Brain microvascular endothelial cell (primary cell): Measurements from ENCODE around the gene LGALSL.

Experiments
- DNase-seq: peaks from one replicate; pipeline ENCODE4 v3.0.0-alpha.2; 2020
- H3K27ac ChIP-seq: fragments of 250-450 bp; sonication (Bioruptor Pico); 2 replicates; pipeline ENCODE4 v1.5.1; 2020; ENCODE audit warnings: mild to moderate bottlenecking, moderate library complexity
- H3K27me3 ChIP-seq: fragments of 250-450 bp; sonication (Bioruptor Pico); replicated peaks from 2 replicates; pipeline ENCODE4 v1.5.1; 2020; ENCODE audit warnings: mild to moderate bottlenecking
- H3K36me3 ChIP-seq: fragments of 250-450 bp; sonication (Bioruptor Pico); replicated peaks from 2 replicates; pipeline ENCODE4 v1.5.1; 2020; ENCODE audit warnings: mild to moderate bottlenecking
- H3K4me3 ChIP-seq: 2 replicates; pipeline ENCODE4 v1.5.1; 2011; ENCODE audit warnings: low read depth, mild to moderate bottlenecking, control low read depth, low read length, moderate library complexity
- in situ Hi-C: cut with HindIII; loops from 2 replicates; pipeline ENCODE4 v1.10.0; 2017; ENCODE audit warnings: low sequenced_read_pairs, low pct_ligation_motif_present
- TF ChIP-seq, protein P1 (sequence below): IDR thresholded peaks from 2 replicates; pipeline ENCODE4 v1.5.1; 2011; ENCODE audit warnings: low read depth, mild to moderate bottlenecking, moderate library complexity, low read length, control low read depth, inconsistent platforms; ENCODE audit errors: missing control alignments

LGALSL gene

DNA sequence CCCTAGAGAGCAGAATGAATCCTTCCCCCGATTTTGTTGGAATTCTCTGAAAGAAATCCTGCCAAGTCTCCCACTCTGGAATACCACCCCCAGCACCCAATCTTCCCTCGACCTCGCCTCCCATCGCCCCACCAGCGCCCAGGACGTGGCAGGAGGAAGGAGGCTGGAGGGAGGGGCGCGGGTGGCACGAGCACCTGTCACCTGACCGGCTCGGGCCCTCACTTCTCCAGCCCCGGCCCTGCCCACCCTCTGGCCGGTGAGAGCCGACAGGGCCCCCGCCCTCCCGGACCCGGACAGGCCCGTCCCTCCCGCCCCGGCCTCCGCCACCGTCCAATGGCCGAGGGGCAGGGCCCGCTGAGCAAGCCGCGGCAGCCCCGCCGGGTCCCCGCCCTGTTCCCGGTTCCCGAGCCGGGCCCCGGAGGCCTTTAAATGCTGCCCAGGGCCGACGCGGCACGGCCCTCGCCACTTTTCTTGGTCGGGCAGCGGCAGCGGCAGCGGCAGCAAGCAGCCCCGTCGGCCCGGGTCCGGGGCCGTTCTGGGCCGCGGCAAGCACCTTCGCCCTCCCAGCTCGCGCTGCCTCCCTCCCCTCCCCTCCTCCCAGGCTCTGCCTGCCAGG, at the start of gene LGALSL:
Gene LGALSL (plus strand): TSS at position 393 of the 616 bp plus-strand sequence. CDS start 384 bp downstream, outside the sequence.
- in situ Hi-C loops: no loop called here
- peak; percentile 11 for DNase-seq

DNA sequence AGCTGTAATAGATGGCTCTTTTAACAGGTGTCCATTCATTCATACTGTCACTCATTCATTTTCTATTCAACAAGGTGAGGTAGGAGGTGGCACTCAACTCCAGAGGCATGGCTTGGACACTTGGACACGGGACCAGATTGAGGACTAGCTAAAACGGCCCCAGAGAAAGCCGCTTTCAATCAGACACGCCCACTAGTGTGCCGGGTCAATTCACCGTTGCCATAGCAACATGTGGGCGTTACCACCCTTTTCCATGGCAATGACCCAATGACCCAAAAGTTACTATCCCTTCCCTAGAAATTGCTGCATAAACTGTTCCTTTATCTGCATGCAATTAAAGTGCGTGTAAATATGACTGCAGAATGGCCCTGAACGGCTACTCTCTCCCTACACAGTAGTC, 49.2 kb upstream of the LGALSL start:
- Histone ChIP-seq H3K4me3 (no peak overlapping the region), H3K27ac (no peak overlapping the region), H3K36me3 (no peaks in the 10 kb centered on the region), H3K27me3 (peaks cover 2% of the 10 kb centered on the region)
- no peak for DNase-seq
- in situ Hi-C loops: no loop called here
- TF ChIP-seq, protein P1, sequence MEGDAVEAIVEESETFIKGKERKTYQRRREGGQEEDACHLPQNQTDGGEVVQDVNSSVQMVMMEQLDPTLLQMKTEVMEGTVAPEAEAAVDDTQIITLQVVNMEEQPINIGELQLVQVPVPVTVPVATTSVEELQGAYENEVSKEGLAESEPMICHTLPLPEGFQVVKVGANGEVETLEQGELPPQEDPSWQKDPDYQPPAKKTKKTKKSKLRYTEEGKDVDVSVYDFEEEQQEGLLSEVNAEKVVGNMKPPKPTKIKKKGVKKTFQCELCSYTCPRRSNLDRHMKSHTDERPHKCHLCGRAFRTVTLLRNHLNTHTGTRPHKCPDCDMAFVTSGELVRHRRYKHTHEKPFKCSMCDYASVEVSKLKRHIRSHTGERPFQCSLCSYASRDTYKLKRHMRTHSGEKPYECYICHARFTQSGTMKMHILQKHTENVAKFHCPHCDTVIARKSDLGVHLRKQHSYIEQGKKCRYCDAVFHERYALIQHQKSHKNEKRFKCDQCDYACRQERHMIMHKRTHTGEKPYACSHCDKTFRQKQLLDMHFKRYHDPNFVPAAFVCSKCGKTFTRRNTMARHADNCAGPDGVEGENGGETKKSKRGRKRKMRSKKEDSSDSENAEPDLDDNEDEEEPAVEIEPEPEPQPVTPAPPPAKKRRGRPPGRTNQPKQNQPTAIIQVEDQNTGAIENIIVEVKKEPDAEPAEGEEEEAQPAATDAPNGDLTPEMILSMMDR: no peak

More for the DNA sequence above, at the start of gene LGALSL:
- peak within 1 kb of the TSS; percentile 53 for H3K4me3 ChIP-seq
- H3K36me3 ChIP-seq: no peaks in the 10 kb centered on the region
- TF ChIP-seq, protein P1: no peak
- no peak within 1 kb of the TSS for H3K27ac ChIP-seq
- H3K27me3 ChIP-seq: peaks cover 2% of the 10 kb centered on the region

DNA sequence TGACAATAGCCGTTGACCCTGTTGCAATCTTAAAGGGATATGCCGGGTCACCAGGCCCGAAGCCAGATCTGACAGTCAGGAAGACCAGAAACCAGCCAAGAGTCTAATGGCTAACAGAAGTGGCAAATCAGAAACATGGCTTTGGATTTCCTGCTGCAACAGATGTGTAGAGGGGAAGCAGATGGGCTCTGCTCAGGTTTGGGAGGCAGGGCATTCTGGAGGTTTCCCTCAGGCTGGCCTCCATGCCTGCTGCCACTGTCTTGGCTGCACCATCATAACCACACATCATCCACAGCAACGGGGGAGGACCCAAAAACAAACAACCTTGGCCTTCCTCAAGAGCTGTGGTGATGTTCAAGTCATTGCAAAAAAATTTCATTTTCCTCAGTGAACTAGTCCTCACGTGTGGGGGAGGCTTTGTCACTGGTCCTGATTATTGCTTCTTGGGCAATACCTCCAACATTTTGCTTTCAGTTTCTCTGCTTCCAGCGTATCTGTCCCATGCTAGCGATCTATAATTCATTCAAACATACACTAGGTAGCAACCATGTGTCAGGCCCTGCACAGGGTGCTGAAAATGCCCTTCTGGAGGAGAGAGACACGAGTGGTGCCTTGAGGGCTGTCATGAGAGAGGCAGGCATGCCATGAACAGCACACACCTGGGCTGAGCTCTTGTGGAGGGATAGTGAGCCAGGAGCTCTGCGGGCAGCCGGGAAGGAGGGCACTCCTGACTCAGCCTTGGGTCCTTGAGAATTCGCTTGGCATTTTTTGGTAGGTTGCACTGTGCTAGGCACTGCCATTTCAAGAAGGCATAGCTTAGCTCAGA, 48.2 kb upstream of the LGALSL start:
- DNase-seq: peak; percentile 59
- TF ChIP-seq, protein P1: no peak
- peaks cover 3% of the 10 kb centered on the region for H3K27me3 ChIP-seq
- in situ Hi-C loops: no loop called here
- no peak overlapping the region for H3K27ac ChIP-seq
- no peaks in the 10 kb centered on the region for H3K36me3 ChIP-seq
- no peak overlapping the region for H3K4me3 ChIP-seq

DNA sequence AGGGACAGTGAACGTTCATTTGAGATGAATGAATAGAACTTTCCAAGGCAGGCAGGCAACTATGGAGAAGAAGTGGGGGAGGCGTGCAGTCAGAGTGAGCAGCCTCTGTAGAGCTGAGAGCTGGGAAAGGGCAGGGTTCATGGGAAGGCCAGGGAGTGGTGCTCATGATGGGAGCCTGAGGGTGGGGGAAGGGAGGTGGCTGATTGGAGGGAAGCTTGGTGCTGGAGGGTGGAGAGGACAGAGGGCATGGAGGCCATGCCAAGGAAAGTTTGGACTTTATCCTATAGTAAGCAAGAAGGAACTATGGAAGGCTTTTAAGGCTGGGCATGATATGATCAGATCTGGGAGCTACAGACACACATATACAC, 47.6 kb upstream of the LGALSL start:
- no peak overlapping the region for H3K27ac ChIP-seq
- DNase-seq: no peak
- TF ChIP-seq, protein P1: no peak
- no peaks in the 10 kb centered on the region for H3K36me3 ChIP-seq
- in situ Hi-C loops: no loop called here
- peaks cover 9% of the 10 kb centered on the region for H3K27me3 ChIP-seq
- no peak overlapping the region for H3K4me3 ChIP-seq

DNA sequence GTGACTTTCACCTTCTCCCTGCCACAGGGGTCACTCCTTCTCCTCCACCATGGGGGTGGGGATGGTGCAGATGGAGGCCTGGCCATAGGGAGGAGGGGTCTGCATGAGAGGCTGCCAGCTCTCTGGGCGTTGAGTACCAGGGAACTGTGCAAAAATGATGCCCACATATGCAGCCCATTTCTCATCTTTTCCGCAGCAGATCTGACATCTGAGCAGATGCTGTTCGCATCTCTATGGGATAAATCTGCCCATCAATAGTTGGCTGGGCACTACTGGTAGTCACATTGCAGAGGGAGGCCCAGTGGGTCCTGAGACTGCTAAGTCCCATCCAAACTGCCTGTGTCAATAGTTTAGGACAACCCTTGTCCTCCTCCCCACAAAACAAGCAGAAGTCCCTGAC, 45.9 kb upstream of the LGALSL start:
- Histone ChIP-seq H3K27me3 (peaks cover 17% of the 10 kb centered on the region), H3K4me3 (no peak overlapping the region), H3K27ac (no peak overlapping the region), H3K36me3 (no peaks in the 10 kb centered on the region)
- TF ChIP-seq, protein P1: no peak
- in situ Hi-C loops: no loop called here
- no peak for DNase-seq
